Stimulated activated CD4-positive, alpha-beta T cell treated with anti-CD3 and anti-CD28 coated beads, Interleukin-1b, Interleukin-23, amount 100 ng/mL, for 48 hours (primary cell): ENCODE results near the gene RSPRY1.
A peak's percentile ranks its signal among the peaks of the same experiment; 100 is the strongest.
"Not testable (repeated sequence)": the region's sequence is repeated elsewhere in the genome, so short reads cannot be mapped to it uniquely, and the experiment has no call there.

ENCODE experiments used
- DNase-seq: peaks from one replicate; pipeline ENCODE4 v3.0.0-alpha.2; 2020

The RSPRY1 gene

GRCh38 chr16:57273826-57274225 lies 87.7 kb downstream of the RSPRY1 start:
- DNase-seq = no peak

- not testable (repeated sequence) for DNase-seq
Observed at GRCh38 chr16:57275946-57276345, 89.8 kb downstream of the RSPRY1 start.

- no peak for DNase-seq
Observed at GRCh38 chr16:57276596-57276995, 90.5 kb downstream of the RSPRY1 start.

- DNase-seq = peak; percentile 67
Observed at GRCh38 chr16:57277586-57277985, 91.5 kb downstream of the RSPRY1 start.

- no peak for DNase-seq
Observed at GRCh38 chr16:57278494-57278893, 92.4 kb downstream of the RSPRY1 start.

GRCh38 chr16:57279780-57280638 lies 93.9 kb downstream of the RSPRY1 start:
- DNase-seq = no peak

- no peak for DNase-seq
Observed at GRCh38 chr16:57281791-57282190, 95.7 kb downstream of the RSPRY1 start.

GRCh38 chr16:57282510-57283213 lies 96.5 kb downstream of the RSPRY1 start:
- no peak for DNase-seq

GRCh38 chr16:57283214-57283958 lies 97.3 kb downstream of the RSPRY1 start:
- DNase-seq = no peak

GRCh38 chr16:57283959-57284208 lies 97.8 kb downstream of the RSPRY1 start:
- no peak for DNase-seq

- no peak for DNase-seq
Observed at GRCh38 chr16:57284209-57284951, 98.3 kb downstream of the RSPRY1 start, which contains the start of gene PLLP. PLLP (minus strand) TSS chr16:57284672; CDS start chr16:57284540, 132 bp downstream.

GRCh38 chr16:57284952-57285363 lies 98.8 kb downstream of the RSPRY1 start:
- no peak for DNase-seq

GRCh38 chr16:57285379-57285778 lies 99.2 kb downstream of the RSPRY1 start:
- no peak for DNase-seq

- DNase-seq = no peak
Observed at GRCh38 chr16:57289391-57290257, 103.5 kb downstream of the RSPRY1 start.
